ENCODE measurements around the gene LLGL2.
A peak's percentile ranks its signal among the peaks of the same experiment; 100 is the strongest.
"Not testable (repeated sequence)": the region's sequence is repeated elsewhere in the genome, so short reads cannot be mapped to it uniquely, and the experiment has no call there.

The LLGL2 gene

DNA sequence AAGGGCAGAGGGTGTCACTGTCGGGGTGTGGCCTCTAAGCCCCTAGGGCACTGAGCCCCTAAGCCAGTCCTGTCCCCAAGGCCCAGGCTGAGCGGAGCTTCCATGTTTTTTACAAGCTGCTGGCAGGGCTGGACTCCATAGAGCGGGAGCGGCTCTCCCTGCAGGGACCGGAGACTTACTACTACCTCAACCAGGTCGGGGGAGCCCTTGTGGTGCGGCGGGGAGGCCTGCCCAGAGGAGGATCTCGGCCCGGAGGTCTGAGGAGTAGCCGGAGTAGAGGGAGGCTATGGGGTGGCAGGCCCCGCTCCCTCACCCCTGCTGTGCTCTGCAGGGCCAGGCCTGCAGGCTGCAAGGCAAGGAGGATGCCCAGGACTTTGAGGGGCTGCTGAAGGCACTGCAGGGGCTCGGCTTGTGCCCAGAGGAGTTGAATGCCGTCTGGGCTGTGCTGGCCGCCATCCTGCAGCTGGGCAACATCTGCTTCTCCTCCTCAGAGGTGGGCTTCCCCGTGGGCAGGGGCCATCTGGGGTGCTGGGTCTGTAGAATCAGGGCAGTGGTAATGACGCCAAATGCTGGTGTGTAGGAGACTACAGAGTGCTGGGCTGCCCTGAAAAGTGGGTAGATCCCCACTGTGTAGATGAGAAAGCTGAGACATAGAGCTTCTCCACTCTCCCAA, 67.0 kb downstream of the LLGL2 start:
- no peak for DNase-seq

DNA sequence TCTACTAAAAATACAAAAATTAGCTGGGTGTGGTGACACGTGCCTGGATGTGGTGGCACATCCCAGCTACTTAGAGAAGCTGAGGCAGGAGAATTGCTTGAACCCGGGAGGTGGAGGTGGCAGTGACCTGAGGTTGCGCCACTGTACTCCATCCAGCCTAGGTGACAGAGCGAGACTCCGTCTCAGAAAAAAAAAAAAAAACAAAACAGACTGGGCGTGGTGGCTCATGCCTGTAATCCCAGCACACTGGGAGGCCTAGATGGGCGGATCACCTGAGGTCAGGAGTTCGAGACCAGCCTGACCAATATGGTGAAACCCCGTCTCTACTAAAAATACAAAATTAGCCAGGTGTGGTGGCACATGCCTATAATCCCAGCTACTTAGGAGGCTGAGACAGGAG, 67.9 kb downstream of the LLGL2 start:
- not testable (repeated sequence) for DNase-seq

DNA sequence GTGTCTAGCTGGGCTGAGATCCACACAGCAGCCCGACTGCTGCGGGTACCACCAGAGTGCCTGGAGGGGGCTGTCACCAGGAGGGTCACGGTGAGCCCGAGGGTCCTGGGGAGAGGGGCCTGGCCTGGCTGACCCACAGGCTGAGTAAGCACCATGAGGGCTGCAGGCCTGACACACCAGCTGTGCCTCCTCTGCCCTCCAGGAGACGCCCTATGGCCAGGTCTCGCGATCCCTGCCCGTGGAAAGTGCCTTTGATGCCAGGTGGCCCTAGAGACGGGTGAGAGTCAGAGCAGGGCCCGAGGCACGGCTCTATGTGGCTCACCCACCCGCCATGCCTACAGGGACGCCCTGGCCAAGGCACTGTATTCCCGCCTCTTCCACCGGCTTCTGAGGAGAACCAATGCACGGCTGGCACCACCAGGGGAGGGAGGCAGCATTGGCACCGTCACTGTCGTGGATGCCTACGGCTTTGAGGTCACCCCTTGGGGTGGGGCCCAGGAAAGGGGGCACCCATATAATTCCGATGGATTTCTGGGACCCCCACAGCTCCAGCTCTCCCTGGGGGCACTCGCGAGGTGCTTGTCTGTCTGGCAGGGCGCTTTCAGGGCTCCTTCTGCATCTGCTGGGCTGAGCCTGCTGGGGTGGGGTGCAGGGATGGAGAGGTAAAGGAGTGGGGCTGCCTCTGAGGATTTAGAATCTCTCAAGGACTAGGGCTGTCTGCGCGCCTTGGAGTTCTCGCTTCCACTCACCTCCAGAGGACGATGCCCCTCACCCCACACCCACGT, 69.2 kb downstream of the LLGL2 start:
- DNase-seq, result no peak

DNA sequence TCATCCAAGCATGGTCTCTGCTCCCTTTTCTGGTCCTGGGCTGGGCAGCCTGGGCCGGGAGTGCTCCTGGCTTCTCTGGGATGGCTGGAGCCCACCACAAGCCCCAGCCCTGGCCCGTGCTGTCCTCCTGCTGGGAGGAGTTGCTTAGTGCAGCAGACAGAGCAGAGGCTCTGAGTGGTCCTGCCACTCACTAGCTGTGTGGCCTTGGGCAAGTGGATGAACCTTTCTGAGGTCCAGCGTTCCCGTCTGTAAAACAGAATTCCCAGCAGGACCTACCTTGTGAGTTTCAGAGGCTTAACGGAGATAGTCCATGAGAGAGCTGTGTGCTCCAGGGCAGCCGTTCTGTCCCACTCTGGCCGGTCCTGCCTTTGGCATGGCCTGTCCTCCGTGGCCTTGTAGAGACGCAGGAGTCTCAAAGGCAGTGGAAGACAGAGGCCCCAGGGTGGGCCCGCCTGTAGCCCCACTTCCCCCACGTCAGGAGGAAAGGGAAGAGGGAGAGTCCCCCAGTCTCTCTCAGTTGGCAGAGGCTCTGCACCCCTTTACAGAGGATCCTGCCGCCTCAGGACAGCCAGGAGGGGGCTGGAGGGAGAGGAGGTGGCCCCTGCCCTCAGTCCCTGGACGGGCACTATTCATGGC, 69.9 kb downstream of the LLGL2 start:
- DNase-seq, result no peak

DNA sequence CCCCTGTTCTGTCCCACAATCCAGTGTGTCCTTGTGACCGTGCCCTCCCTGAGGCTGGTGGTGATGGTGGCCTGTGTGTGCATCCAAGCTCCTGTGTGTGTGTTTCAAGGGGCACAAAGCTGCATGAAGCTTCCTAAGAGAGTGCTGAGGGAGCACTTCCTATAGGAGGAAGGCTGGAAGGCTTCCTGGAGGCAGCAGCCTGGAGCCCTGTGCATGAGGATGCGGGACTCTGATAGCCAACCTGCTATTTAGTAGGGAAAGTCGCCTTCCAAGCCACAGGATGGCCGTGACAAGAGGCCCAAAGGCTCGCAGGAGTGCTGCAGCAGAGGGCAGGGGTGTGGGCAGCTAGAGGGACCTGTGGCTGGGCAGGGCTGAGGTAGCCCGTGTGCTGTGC, 70.4 kb downstream of the LLGL2 start:
- DNase-seq, result no peak

DNA sequence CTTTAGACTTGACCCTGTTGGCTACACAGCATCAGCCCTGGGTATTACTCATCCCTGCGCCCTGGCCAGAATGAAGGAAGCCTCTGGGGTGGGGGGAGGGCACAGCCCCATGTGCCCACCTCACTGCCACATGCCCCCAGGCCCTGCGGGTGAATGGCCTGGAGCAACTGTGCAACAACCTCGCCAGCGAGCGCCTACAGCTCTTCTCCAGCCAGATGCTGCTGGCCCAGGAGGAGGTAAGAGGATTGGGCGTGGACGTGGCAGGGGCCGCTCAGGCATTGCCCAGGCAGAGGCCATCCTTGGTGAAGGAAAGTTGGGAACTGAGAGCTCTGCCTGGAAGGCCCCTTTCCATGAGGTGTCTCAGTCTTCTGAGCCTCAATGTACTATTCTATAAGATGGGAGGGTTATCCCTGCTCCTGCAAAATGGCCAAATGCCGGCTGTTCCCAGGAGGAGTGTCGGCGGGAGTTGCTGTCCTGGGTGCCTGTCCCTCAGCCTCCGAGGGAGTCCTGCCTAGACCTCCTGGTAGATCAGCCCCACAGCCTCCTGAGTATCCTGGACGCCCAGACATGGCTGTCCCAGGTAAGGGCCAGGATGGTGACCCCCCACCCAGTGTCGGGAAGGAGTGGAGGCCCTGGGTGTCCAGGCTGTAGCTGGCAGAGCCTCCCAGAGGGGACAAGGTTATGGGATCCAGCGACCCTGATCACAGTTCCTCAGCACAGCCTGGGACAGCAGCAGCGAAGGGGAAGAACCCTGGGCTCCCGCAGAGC, 71.0 kb downstream of the LLGL2 start:
- no peak for DNase-seq

DNA sequence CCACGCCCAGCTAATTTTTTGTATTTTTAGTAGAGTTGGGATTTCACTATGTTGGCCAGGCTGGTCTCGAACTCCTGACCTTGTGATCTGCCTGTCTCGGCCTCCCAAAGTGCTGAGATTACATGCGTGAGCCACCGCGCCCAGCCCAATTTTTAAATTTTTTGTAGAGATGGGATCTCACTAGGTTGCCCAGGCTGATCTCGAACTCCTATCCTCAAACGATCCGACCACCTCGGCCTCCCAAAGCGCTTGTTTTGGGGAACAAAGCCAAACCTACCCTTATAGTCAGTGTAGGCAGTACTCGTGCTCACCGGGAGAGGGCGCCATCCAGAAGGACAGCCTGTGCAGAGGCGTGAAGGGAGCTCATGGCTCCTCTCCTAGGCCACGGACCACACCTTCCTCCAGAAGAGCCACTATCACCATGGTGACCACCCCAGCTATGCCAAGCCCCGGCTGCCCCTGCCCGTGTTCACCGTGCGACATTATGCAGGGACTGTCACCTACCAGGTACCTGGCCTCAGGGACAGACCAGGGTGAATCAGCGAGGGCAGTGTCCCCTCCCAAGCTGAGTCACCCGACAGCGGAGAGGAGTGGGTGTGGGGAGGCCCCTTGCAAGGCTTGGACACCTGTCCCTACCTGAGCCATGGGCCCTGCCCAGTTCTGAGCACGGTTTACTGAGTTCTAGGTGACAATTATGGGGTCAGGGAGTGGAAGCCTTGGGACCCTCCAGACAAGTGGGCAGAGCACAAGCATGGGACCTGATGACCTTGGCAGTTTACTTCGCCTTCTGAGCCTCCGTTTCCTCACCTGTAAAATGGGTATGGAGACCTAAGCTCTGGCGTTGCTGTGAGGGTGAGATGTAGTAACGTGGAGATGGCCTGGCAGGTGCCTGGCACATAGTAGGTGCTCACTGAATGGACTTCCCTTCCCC, 75.8 kb downstream of the LLGL2 start:
- DNase-seq, result peak; percentile 58 to 60

DNA sequence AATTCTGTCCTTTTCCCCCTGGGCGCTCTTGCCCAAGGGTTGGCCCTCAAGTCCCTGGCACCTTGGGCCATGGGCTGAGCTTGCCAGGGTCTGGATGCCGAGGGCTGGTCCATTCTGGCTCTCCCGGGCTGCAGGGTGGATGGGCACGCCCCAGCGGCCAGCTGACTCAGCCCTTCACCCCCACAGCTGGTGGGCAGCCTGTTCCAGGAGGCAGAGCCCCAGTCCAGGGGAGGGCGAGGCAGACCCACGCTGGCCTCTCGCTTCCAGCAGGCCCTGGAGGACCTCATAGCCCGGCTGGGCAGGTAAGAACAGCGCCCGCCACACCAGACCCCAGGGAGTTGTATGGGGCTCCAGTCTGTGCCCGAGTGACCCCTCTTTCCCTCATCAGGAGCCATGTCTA, 77.1 kb downstream of the LLGL2 start:
- DNase-seq, result no peak

DNA sequence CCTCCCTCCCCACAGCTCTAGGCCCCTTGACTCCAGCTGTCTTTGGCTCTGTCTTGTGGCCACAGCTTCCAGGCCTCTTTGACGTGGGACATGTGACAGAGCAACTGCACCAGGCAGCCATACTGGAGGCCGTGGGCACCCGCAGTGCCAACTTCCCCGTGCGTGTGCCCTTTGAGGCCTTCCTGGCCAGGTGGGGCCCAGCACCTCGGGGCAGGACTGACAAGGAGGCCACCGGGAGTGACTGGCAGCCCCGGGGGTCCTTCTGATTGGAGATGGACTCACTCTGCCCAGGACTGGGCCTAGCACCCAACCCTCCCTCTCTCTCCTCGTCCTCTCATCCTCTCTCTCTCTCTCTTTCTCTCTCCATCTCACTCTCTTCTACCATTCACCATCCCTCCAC, 77.6 kb downstream of the LLGL2 start:
- DNase-seq, result no peak

DNA sequence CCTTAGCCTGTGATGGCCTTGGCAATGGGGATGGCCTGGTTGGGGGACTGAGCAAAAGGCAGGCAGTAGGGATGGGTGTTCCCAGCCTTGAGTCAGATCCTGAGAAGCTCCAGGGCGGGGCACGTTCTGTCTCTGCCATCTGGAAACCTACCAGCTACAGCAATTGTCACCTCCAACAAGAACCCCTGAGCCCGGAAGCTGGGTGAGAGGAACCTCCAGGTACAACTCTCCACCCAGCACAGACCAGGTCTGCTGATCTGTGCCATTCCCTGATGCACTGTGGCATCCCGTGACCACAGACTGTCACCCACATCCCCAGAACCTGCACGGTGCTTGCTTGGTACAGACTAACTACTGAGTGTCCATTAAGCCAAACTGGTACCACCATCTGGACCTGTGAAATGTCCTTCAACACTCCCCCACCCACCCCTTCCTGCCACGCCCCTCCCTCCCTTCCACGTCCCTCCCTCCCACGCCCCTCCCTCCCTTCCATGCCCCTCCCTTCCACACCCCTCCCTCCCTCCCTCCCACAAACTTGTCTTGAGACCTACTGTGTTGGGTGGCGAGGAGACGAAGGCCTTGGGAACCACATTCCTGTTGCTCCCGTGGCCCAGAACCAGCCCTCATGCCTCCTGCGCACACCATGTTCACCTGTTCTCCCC, 78.7 kb downstream of the LLGL2 start:
- DNase-seq, result no peak

DNA sequence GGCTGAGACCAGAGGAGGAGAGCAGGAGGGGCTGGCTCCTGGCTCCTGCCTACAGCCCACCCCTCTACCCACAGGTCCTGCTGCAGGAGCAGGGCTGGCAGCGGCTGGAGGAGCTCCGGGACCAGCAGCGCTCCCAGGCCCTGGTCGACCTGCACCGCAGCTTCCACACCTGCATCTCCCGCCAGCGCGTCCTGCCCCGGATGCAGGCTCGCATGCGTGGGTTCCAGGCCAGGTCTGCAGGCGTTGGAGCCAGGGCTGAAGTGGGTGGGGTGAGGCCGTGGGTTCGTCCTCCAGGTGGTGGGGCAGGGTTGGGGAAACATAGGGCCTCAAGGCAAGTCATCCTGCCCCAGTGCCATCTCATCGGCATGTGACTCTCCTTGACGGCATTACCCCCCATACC, 80.3 kb downstream of the LLGL2 start:
- DNase-seq, result no peak

DNA sequence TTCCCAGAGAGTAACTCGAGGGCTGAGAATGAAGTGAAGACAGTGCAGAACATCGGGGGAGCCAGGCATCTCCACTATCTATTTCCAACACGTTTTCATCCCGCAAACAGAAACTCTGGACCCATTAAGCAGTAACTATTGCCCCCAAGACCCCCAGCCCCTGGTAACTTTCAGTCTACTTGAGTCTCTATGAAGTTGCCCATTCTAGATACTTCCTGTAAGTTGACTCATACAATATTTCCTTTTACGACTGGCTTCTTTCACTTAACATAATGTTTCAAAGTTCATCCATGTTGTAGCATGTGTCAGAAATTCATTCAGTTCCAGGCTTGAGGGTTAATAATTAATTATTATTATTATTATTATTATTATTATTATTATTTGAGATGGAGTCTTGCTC, 81.6 kb downstream of the LLGL2 start:
- DNase-seq, result no peak

DNA sequence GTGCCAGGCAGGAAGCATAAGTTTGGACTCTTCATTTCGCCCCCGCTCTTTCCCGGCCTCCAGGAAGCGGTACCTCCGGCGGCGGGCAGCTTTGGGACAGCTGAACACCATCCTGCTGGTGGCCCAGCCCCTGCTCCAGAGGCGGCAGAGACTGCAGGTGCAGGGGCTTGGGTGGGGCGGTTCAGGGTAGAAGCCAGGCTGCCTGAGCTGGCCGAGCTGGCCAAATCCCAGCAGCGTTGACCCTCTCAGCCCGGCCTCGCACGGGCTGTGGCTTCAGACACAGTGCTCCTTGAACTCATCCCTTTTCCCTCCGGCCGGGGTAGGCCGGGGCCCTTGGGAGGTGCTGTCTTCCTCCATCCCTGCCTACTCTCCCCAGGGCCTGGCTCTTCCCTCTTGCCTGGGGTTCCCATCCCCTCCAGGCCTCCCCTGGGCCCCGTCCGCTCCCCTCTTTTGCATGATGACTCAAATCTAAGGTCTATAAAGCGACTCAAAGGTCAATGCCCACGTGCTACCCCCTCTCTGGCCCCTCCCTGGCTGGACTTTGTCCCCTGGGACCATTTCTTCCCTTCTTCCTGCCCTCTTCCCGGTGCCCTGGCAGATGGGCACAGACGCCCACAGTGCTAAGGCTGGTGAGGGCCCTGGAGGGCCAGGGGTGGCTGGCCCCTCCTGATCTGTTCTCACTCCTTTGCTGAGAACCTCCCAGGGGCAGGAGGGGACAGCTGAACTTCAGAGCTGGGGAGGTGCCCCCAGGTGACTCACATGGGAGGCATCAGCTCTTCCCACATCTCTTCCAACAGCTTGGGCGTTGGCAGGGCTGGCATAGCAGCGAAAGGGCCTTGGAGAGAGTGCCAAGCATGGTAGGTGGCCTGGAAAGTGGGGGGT, 84.8 kb downstream of the LLGL2 start:
- DNase-seq, result no peak

DNA sequence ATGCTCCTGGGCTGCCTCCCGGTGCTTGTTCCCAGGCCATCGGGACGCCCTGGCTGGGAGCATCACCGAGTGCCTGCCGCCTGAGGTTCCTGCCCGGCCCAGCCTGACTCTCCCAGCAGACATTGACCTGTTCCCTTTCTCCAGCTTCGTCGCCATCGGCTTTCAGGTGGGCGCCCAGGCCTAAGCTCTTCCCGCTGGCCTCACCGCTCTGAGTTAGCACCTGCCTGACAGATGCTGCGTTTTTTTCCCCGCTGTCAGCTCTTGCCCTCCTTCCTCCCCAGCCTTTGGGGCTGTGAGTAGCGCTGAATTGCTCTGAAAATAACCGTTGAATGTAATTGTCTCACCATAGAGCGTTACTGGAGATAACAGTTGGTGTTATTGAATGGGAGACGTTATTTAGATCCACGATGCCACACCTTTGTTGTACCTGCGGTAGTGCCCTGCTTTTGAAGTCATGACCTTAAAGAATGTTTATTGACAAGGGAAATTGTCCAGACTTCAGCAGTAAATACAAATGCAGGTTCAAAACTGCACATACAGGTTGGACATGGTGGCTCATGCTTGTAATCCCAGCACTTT, 86.4 kb downstream of the LLGL2 start:
- no peak for DNase-seq

DNA sequence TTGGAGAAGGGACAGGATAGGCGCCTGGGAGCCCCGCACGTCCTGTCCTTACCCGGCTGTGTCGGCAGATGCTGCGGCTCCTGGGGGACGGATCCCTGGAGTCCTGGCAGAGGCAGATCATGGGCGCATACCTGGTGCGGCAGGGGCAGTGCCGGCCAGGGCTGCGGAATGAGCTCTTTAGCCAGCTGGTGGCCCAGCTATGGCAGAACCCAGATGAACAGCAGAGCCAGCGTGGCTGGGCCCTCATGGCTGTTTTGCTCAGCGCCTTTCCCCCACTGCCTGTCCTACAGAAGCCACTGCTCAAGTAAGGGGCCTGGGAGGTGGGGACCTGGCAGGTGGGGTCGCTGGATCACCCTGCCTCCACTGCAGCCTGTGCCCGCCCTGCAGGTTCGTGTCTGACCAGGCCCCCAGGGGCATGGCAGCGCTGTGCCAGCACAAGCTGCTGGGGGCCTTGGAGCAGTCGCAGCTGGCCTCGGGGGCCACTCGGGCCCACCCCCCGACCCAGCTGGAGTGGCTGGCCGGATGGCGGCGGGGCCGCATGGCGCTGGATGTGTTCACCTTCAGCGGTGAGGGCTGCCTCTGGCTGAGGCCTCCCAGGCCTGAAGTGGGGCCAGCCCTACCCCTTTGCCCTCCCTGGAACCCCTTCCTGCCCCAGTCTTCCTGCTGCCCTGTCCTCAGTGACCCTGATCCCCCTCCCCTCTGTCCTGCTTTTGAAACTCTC, 87.6 kb downstream of the LLGL2 start:
- DNase-seq, result no peak

DNA sequence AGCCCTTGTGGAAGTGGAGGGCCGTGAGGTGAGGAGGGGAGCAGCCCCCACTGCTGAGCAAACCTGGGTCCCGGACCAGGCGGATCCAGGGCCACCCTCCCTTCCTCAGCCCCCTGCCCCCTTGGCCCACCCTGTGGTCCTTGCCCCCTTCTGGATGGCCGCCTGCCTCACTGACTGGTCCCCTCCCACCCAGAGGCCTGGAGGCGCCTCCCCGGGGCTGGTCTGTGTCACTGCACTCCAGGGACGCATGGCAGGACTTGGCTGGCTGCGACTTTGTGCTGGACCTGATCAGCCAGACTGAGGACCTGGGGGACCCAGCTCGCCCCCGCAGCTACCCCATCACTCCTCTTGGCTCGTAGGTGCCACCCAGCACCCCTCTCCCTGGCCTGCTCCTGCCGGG, 88.5 kb downstream of the LLGL2 start:
- no peak for DNase-seq

DNA sequence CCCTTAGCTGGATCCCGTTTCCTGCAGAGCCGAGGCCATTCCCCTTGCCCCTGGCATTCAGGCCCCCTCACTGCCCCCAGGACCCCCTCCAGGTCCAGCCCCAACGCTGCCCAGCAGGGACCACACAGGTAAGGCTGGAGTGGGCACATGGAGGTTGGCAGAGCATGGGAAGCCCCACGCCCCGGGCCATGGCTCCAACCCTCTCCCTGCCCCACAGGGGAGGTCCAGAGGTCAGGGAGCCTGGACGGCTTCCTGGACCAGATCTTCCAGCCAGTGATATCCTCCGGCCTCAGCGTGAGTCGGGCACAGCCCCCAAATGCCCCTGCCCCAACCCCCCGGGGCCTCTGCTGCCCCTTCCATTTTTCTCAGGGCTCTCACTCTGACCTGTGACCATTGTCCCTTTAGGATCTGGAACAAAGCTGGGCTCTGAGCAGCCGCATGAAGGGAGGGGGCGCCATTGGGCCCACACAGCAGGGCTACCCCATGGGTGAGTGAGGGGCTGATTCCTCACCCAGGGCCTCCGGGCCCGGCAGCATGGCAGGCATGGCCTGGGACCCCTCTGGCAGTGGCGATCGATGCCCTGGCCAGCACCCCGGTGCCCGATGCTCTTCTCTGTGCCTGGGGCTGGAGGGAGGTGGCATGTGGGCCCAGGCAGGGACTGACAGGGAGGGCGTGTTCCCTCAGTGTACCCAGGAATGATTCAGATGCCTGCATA, 89.2 kb downstream of the LLGL2 start:
- no peak for DNase-seq

DNA sequence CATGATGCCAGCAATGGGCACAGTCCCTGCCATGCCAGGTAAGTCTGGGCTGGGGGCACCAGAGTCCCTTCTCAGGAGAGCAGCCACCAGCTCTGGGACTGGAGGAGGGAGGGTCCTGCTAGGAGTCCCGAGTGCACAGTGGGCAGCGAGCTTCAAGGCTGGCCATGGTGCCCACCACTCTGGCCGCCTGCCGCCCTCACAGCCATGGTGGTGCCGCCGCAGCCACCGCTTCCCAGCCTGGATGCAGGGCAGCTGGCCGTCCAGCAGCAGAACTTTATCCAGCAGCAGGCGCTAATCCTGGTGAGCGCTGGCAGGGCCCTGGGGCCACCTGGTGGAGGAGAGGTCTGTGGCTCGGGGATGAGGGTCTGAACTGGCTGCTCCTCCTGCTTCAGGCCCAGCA, 89.8 kb downstream of the LLGL2 start:
- no peak for DNase-seq
